OCI-LY3 (cell line): ENCODE data around the gene PEAK1.

ENCODE experiments used
- H2AFZ ChIP-seq: fragments of 200-600, 300-600 bp; shearing (Covaris generic); 2 replicates; pipeline ENCODE4 v1.6.0; 2014; ENCODE audit warnings: antibody characterized with exemption, low read depth, low read length
- H3K27ac ChIP-seq: fragments of 200-600, 300-600 bp; sonication (generic); 2 replicates; pipeline ENCODE4 v1.5.1; 2014; ENCODE audit warnings: mild to moderate bottlenecking, low read length, moderate library complexity, mixed read lengths
- H3K27me3 ChIP-seq: fragments of 200-600, 300-600 bp; sonication (generic); 2 replicates; pipeline ENCODE4 v1.6.1; 2014; ENCODE audit warnings: low read depth, low read length, mixed read lengths
- H3K36me3 ChIP-seq: fragments of 200-600, 300-600 bp; sonication (generic); replicated peaks from 2 replicates; pipeline ENCODE3; 2014; ENCODE audit warnings: low read depth, low read length, mixed read lengths
- H3K4me1 ChIP-seq: fragments of 300-600, 200-600 bp; sonication (generic); 2 replicates; pipeline ENCODE4 v1.6.1; 2014; ENCODE audit warnings: low read length, mixed read lengths
- H3K4me2 ChIP-seq: fragments of 200-600, 300-600 bp; sonication (generic); 2 replicates; pipeline ENCODE4 v1.6.1; 2014; ENCODE audit warnings: low read length, mixed read lengths
- H3K4me3 ChIP-seq: fragments of 300-600, 200-600 bp; sonication (generic); 2 replicates; pipeline ENCODE4 v1.5.1; 2014; ENCODE audit warnings: antibody characterized with exemption, mild to moderate bottlenecking, low read length, moderate library complexity
- H3K79me2 ChIP-seq: fragments of 300-600, 200-600 bp; shearing (Covaris generic); 2 replicates; pipeline ENCODE4 v1.6.1; 2014; ENCODE audit warnings: mild to moderate bottlenecking, low read length, mixed read lengths
- H3K9ac ChIP-seq: fragments of 300-600, 200-600 bp; shearing (Covaris generic); 2 replicates; pipeline ENCODE4 v1.6.0; 2014; ENCODE audit warnings: mild to moderate bottlenecking, low read length, moderate library complexity
- H3K9me3 ChIP-seq: fragments of 200-600, 300-600 bp; shearing (Covaris generic); 2 replicates; pipeline ENCODE4 v1.6.1; 2014; ENCODE audit warnings: low read length, mixed read lengths; ENCODE audit not compliant: insufficient read depth
- H4K20me1 ChIP-seq: fragments of 200-600, 300-600 bp; sonication (generic); 2 replicates; pipeline ENCODE4 v1.6.1; 2016; ENCODE audit warnings: low read length, mixed read lengths; ENCODE audit not compliant: insufficient read depth
- CTCF ChIP-seq: fragments of 200-600, 300-600 bp; sonication (generic); IDR thresholded peaks from 2 replicates; pipeline ENCODE4 v1.5.1; 2014; ENCODE audit warnings: antibody characterized with exemption, low read length, low read depth
- EZH2phosphoT487 ChIP-seq: fragments of 200-600 bp; shearing (Covaris generic); IDR thresholded peaks from 2 replicates; pipeline ENCODE4 v1.6.1; 2018; ENCODE audit warnings: antibody characterized with exemption, mixed run types, low read depth

Gene PEAK1

DNA sequence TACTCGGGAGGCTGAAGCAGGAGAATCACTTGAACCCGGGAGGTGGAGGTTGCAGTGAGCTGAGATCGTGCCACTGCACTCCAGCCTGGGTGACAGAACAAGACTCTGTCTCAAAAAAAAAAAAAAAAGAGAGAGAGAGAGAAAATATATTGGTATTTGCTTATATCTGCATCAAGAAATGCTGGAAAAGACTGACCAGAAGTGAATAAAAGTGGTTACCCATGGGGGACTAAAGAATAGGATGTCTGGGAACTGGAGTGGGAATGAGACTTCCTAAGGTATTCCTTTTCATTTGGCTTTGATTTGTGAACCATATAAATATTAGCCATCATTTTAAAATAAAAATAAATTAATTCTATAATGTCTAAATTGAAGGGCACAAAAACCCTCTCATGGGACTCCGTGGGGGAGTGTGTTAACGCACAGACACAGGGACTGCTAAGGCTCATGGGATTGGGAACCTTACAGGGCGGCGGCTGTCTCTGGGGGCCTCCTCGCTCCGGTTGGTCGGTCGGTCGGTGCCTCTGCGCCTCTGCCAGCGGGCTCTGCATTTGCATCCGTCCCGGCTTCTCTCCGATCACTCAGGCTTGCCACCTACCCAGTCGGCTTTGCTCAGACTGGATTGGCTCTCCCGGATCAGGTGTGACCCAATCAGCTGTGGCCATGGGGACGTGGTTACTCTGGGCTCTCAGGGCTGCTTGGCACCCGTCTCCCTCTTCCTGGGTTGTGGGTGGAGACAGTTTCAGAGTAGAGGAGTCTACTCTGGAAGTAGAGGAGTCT is 336.3 kb downstream of the PEAK1 start:
- Histone ChIP-seq H2AFZ (peak overlapping the region; percentile 71; the same call in 1 of the 2 replicates), H3K4me3 (peak overlapping the region; percentile 55), H3K36me3 (peaks cover 6% of the 10 kb centered on the region), H4K20me1 (no peaks in the 10 kb centered on the region), H3K79me2 (no peaks in the 10 kb centered on the region), H3K9ac (peak overlapping the region; percentile 60), H3K4me1 (peaks cover 43% of the 10 kb centered on the region), H3K9me3 (no peaks in the 10 kb centered on the region), H3K4me2 (peak overlapping the region; percentile 66), H3K27me3 (no peaks in the 10 kb centered on the region), H3K27ac (peak overlapping the region; percentile 57)
- TF ChIP-seq CTCF (no peak), EZH2phosphoT487 (no peak)

GRCh38 chr15:77081971-77082370 is 337.9 kb downstream of the PEAK1 start:
- Histone ChIP-seq H3K4me2 (peak overlapping the region; percentile 66), H3K36me3 (peaks cover 6% of the 10 kb centered on the region), H4K20me1 (no peaks in the 10 kb centered on the region), H3K27me3 (no peaks in the 10 kb centered on the region), H3K9me3 (no peaks in the 10 kb centered on the region), H3K79me2 (no peaks in the 10 kb centered on the region), H3K27ac (no peak overlapping the region), H3K4me1 (peaks cover 43% of the 10 kb centered on the region), H3K9ac (no peak overlapping the region), H2AFZ (peak overlapping the region; percentile 67), H3K4me3 (no peak overlapping the region)
- no peak for TF ChIP-seq EZH2phosphoT487
- TF ChIP-seq CTCF: no peak

GRCh38 chr15:77076323-77076915 is 343.5 kb downstream of the PEAK1 start:
- no peak overlapping the region for H3K9ac ChIP-seq
- H3K4me2 ChIP-seq: no peak overlapping the region
- H3K36me3 ChIP-seq: no peaks in the 10 kb centered on the region
- no peaks in the 10 kb centered on the region for H3K79me2 ChIP-seq
- no peak overlapping the region for H2AFZ ChIP-seq
- H4K20me1 ChIP-seq: no peaks in the 10 kb centered on the region
- no peak overlapping the region for H3K27ac ChIP-seq
- TF ChIP-seq CTCF: no peak
- H3K4me1 ChIP-seq: peaks cover 2% of the 10 kb centered on the region
- H3K27me3 ChIP-seq: peaks cover 16% of the 10 kb centered on the region
- H3K4me3 ChIP-seq: no peak overlapping the region
- H3K9me3 ChIP-seq: no peaks in the 10 kb centered on the region

DNA sequence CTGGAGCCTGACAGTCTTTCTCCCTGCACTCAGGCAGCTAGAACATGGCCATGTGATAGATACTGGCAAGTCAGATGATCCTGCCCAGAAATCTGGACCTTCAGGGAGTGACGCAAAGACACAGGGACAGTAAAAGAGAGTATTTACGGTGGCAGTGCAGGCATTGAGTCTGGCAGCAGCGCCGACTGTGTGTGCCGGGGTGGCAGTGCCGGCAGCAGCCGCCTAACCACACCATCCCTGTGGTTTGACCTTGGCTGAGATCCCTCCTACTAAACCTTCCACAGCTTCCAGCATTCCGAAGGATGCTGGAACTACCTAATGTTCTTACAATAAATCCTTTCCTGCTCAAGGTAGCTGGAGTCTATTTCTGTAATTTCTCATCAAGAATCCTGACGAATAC is 344.4 kb downstream of the PEAK1 start:
- Histone ChIP-seq H4K20me1 (no peaks in the 10 kb centered on the region), H3K9me3 (no peaks in the 10 kb centered on the region), H3K9ac (no peak overlapping the region), H3K4me3 (no peak overlapping the region), H3K4me1 (peaks cover 5% of the 10 kb centered on the region), H2AFZ (no peak overlapping the region), H3K36me3 (no peaks in the 10 kb centered on the region), H3K27ac (no peak overlapping the region), H3K79me2 (peaks cover 4% of the 10 kb centered on the region; the same call in 1 of the 2 replicates), H3K27me3 (peaks cover 16% of the 10 kb centered on the region), H3K4me2 (no peak overlapping the region)
- TF ChIP-seq CTCF: no peak
- no peak for TF ChIP-seq EZH2phosphoT487
